ENCODE results near the gene SLC10A7.

Gene SLC10A7

GRCh38 chr4:146432065-146432464, 89.7 kb downstream of the SLC10A7 start:
- no peaks in the 10 kb centered on the region for H3K27me3 ChIP-seq (ENCODE audit: control insufficient read depth, insufficient read depth, low read length)
- no peaks in the 10 kb centered on the region for H3K36me3 ChIP-seq (ENCODE audit: control insufficient read depth, insufficient read depth, low read length)
- H3K27ac ChIP-seq (ENCODE audit: low read depth, low read length): no peak overlapping the region
- no peak overlapping the region for H3K9ac ChIP-seq (ENCODE audit: low read length)
- no peak overlapping the region for H3K4me3 ChIP-seq (ENCODE audit: low read length)
- no peaks in the 10 kb centered on the region for H3K4me1 ChIP-seq (ENCODE audit: control insufficient read depth, insufficient read depth, low read length)

GRCh38 chr4:146428298-146428697, 93.4 kb downstream of the SLC10A7 start:
- H3K36me3 ChIP-seq (ENCODE audit: control insufficient read depth, insufficient read depth, low read length): no peaks in the 10 kb centered on the region
- no peak overlapping the region for H3K9ac ChIP-seq (ENCODE audit: low read length)
- H3K4me1 ChIP-seq (ENCODE audit: control insufficient read depth, insufficient read depth, low read length): no peaks in the 10 kb centered on the region
- H3K27me3 ChIP-seq (ENCODE audit: control insufficient read depth, insufficient read depth, low read length): no peaks in the 10 kb centered on the region
- no peak overlapping the region for H3K4me3 ChIP-seq (ENCODE audit: low read length)
- H3K27ac ChIP-seq (ENCODE audit: low read depth, low read length): no peak overlapping the region

GRCh38 chr4:146417822-146418221, 103.9 kb downstream of the SLC10A7 start:
- Histone ChIP-seq H3K4me1 (ENCODE audit: control insufficient read depth, insufficient read depth, low read length) (no peaks in the 10 kb centered on the region), H3K9ac (ENCODE audit: low read length) (no peak overlapping the region), H3K27me3 (ENCODE audit: control insufficient read depth, insufficient read depth, low read length) (no peaks in the 10 kb centered on the region), H3K4me3 (ENCODE audit: low read length) (no peak overlapping the region), H3K36me3 (ENCODE audit: control insufficient read depth, insufficient read depth, low read length) (no peaks in the 10 kb centered on the region), H3K27ac (ENCODE audit: low read depth, low read length) (no peak overlapping the region)

GRCh38 chr4:146415829-146416228, 105.9 kb downstream of the SLC10A7 start:
- H3K4me3 ChIP-seq (ENCODE audit: low read length): no peak overlapping the region
- H3K27ac ChIP-seq (ENCODE audit: low read depth, low read length): no peak overlapping the region
- no peaks in the 10 kb centered on the region for H3K27me3 ChIP-seq (ENCODE audit: control insufficient read depth, insufficient read depth, low read length)
- no peak overlapping the region for H3K9ac ChIP-seq (ENCODE audit: low read length)
- no peaks in the 10 kb centered on the region for H3K36me3 ChIP-seq (ENCODE audit: control insufficient read depth, insufficient read depth, low read length)
- no peaks in the 10 kb centered on the region for H3K4me1 ChIP-seq (ENCODE audit: control insufficient read depth, insufficient read depth, low read length)

- H3K27me3 ChIP-seq (ENCODE audit: control insufficient read depth, insufficient read depth, low read length): no peaks in the 10 kb centered on the region
- H3K27ac ChIP-seq (ENCODE audit: low read depth, low read length): no peak overlapping the region
- H3K4me1 ChIP-seq (ENCODE audit: control insufficient read depth, insufficient read depth, low read length): no peaks in the 10 kb centered on the region
- H3K4me3 ChIP-seq (ENCODE audit: low read length): no peak overlapping the region
- no peaks in the 10 kb centered on the region for H3K36me3 ChIP-seq (ENCODE audit: control insufficient read depth, insufficient read depth, low read length)
- no peak overlapping the region for H3K9ac ChIP-seq (ENCODE audit: low read length)
Measured at GRCh38 chr4:146407669-146408084, 114.1 kb downstream of the SLC10A7 start.

GRCh38 chr4:146407257-146407656, 114.5 kb downstream of the SLC10A7 start:
- no peaks in the 10 kb centered on the region for H3K27me3 ChIP-seq (ENCODE audit: control insufficient read depth, insufficient read depth, low read length)
- no peak overlapping the region for H3K9ac ChIP-seq (ENCODE audit: low read length)
- no peaks in the 10 kb centered on the region for H3K4me1 ChIP-seq (ENCODE audit: control insufficient read depth, insufficient read depth, low read length)
- no peak overlapping the region for H3K4me3 ChIP-seq (ENCODE audit: low read length)
- H3K27ac ChIP-seq (ENCODE audit: low read depth, low read length): no peak overlapping the region
- no peaks in the 10 kb centered on the region for H3K36me3 ChIP-seq (ENCODE audit: control insufficient read depth, insufficient read depth, low read length)

GRCh38 chr4:146401274-146401673, 120.5 kb downstream of the SLC10A7 start:
- Histone ChIP-seq H3K4me3 (ENCODE audit: low read length) (no peak overlapping the region), H3K4me1 (ENCODE audit: control insufficient read depth, insufficient read depth, low read length) (no peaks in the 10 kb centered on the region)

GRCh38 chr4:146398896-146399445, 122.8 kb downstream of the SLC10A7 start:
- Histone ChIP-seq H3K4me1 (ENCODE audit: control insufficient read depth, insufficient read depth, low read length) (no peaks in the 10 kb centered on the region), H3K27me3 (ENCODE audit: control insufficient read depth, insufficient read depth, low read length) (no peaks in the 10 kb centered on the region), H3K4me3 (ENCODE audit: low read length) (no peak overlapping the region), H3K27ac (ENCODE audit: low read depth, low read length) (no peak overlapping the region), H3K9ac (ENCODE audit: low read length) (no peak overlapping the region), H3K36me3 (ENCODE audit: control insufficient read depth, insufficient read depth, low read length) (no peaks in the 10 kb centered on the region)

More at GRCh38 chr4:146401274-146401673, 120.5 kb downstream of the SLC10A7 start:
- H3K9ac ChIP-seq (ENCODE audit: low read length): no peak overlapping the region
- no peaks in the 10 kb centered on the region for H3K36me3 ChIP-seq (ENCODE audit: control insufficient read depth, insufficient read depth, low read length)
- H3K27ac ChIP-seq (ENCODE audit: low read depth, low read length): no peak overlapping the region
- no peaks in the 10 kb centered on the region for H3K27me3 ChIP-seq (ENCODE audit: control insufficient read depth, insufficient read depth, low read length)

- Histone ChIP-seq H3K27me3 (ENCODE audit: control insufficient read depth, insufficient read depth, low read length) (no peaks in the 10 kb centered on the region), H3K4me1 (ENCODE audit: control insufficient read depth, insufficient read depth, low read length) (no peaks in the 10 kb centered on the region), H3K4me3 (ENCODE audit: low read length) (no peak overlapping the region), H3K27ac (ENCODE audit: low read depth, low read length) (no peak overlapping the region), H3K9ac (ENCODE audit: low read length) (no peak overlapping the region), H3K36me3 (ENCODE audit: control insufficient read depth, insufficient read depth, low read length) (no peaks in the 10 kb centered on the region)
Measured at GRCh38 chr4:146398404-146398803, 123.3 kb downstream of the SLC10A7 start.

GRCh38 chr4:146389561-146389960, 132.2 kb downstream of the SLC10A7 start:
- H3K27me3 ChIP-seq (ENCODE audit: control insufficient read depth, insufficient read depth, low read length): no peaks in the 10 kb centered on the region

GRCh38 chr4:146382194-146382593, 139.5 kb downstream of the SLC10A7 start:
- H3K36me3 ChIP-seq (ENCODE audit: control insufficient read depth, insufficient read depth, low read length): no peaks in the 10 kb centered on the region

More at GRCh38 chr4:146389561-146389960, 132.2 kb downstream of the SLC10A7 start:
- no peaks in the 10 kb centered on the region for H3K36me3 ChIP-seq (ENCODE audit: control insufficient read depth, insufficient read depth, low read length)
- no peak overlapping the region for H3K4me3 ChIP-seq (ENCODE audit: low read length)
- H3K4me1 ChIP-seq (ENCODE audit: control insufficient read depth, insufficient read depth, low read length): no peaks in the 10 kb centered on the region
- no peak overlapping the region for H3K9ac ChIP-seq (ENCODE audit: low read length)
- no peak overlapping the region for H3K27ac ChIP-seq (ENCODE audit: low read depth, low read length)

GRCh38 chr4:146381263-146381872, 140.4 kb downstream of the SLC10A7 start:
- no peak overlapping the region for H3K4me3 ChIP-seq (ENCODE audit: low read length)
- no peaks in the 10 kb centered on the region for H3K27me3 ChIP-seq (ENCODE audit: control insufficient read depth, insufficient read depth, low read length)
- H3K9ac ChIP-seq (ENCODE audit: low read length): no peak overlapping the region
- no peak overlapping the region for H3K27ac ChIP-seq (ENCODE audit: low read depth, low read length)
- no peaks in the 10 kb centered on the region for H3K36me3 ChIP-seq (ENCODE audit: control insufficient read depth, insufficient read depth, low read length)
- no peaks in the 10 kb centered on the region for H3K4me1 ChIP-seq (ENCODE audit: control insufficient read depth, insufficient read depth, low read length)

More at GRCh38 chr4:146382194-146382593, 139.5 kb downstream of the SLC10A7 start:
- no peak overlapping the region for H3K9ac ChIP-seq (ENCODE audit: low read length)
- no peak overlapping the region for H3K27ac ChIP-seq (ENCODE audit: low read depth, low read length)
- no peaks in the 10 kb centered on the region for H3K4me1 ChIP-seq (ENCODE audit: control insufficient read depth, insufficient read depth, low read length)
- no peaks in the 10 kb centered on the region for H3K27me3 ChIP-seq (ENCODE audit: control insufficient read depth, insufficient read depth, low read length)
- H3K4me3 ChIP-seq (ENCODE audit: low read length): no peak overlapping the region

- Histone ChIP-seq H3K27me3 (ENCODE audit: control insufficient read depth, insufficient read depth, low read length) (no peaks in the 10 kb centered on the region), H3K27ac (ENCODE audit: low read depth, low read length) (no peak overlapping the region), H3K36me3 (ENCODE audit: control insufficient read depth, insufficient read depth, low read length) (no peaks in the 10 kb centered on the region), H3K9ac (ENCODE audit: low read length) (no peak overlapping the region), H3K4me1 (ENCODE audit: control insufficient read depth, insufficient read depth, low read length) (no peaks in the 10 kb centered on the region), H3K4me3 (ENCODE audit: low read length) (no peak overlapping the region)
Measured at GRCh38 chr4:146379744-146380143, 142.0 kb downstream of the SLC10A7 start.
